ENCODE data around the gene C1QTNF12. TPM values are rescaled to one million over a fixed set of nuclear protein-coding genes. Genes with fewer than 3 reads are reported as not detected.

C1QTNF12 gene
- total and polyA plus RNA-seq, 7 experiments from 2014 or later = 0.56 to 5.8 (median 3.0) TPM; not detected in 1

GRCh38 chr1:1205769-1206375, 40.6 kb downstream of the C1QTNF12 start:
- H3K27me3 ChIP-seq (ENCODE audit: control insufficient read depth in 2 of 2, insufficient read depth in 2 of 2, low read length in 2 of 2) = no peaks in the 10 kb centered on the region
- H3K4me1 ChIP-seq (ENCODE audit: control insufficient read depth in 2 of 2, insufficient read depth in 2 of 2, low read length in 2 of 2) = peaks cover 13 to 16% of the 10 kb centered on the region in 2 donors
- no peaks in the 10 kb centered on the region for H3K9me3 ChIP-seq (ENCODE audit: control insufficient read depth in 2 of 3, low read length in 3 of 3)
- H3K4me3 Mint-ChIP-seq = peak overlapping the region in 6 of 10 donors; percentile 25 to 83 (median 45)
- intact Hi-C loops (cut with micrococcal nuclease) = loop anchor here in 1 of 2 donors (5.0 kb wide), 2 partner anchors 34 to 69 kb away; partner anchors contain the start of gene TTLL10
- peaks cover 0 to 1% (median 0%) of the 10 kb centered on the region in 5 donors for H3K36me3 Mint-ChIP-seq
- H3K4me1 Mint-ChIP-seq = peaks cover 6 to 26% (median 14%) of the 10 kb centered on the region in 7 donors
- DNase-seq = no peak
- ChIA-PET CTCF (no interaction called here), POLR2A (no interaction called here)
- peak overlapping the region; percentile 6 for H3K4me3 ChIP-seq (ENCODE audit: low read length)
- no peak overlapping the region for H3K27ac ChIP-seq (ENCODE audit: low read depth, low read length)
- no peaks in the 10 kb centered on the region for H3K36me3 ChIP-seq (ENCODE audit: control insufficient read depth in 2 of 3, insufficient read depth in 3 of 3, low read length in 3 of 3)
- no peak for ATAC-seq
- H3K27ac Mint-ChIP-seq = peak overlapping the region in 2 of 9 donors; percentile 38 to 66
- H3K9me3 Mint-ChIP-seq = peaks cover 0 to 2% (median 0%) of the 10 kb centered on the region in 11 donors
- H3K27me3 Mint-ChIP-seq = no peaks in the 10 kb centered on the region

GRCh38 chr1:1204998-1205768, 41.3 kb downstream of the C1QTNF12 start:
- Histone ChIP-seq H3K9me3 (ENCODE audit: control insufficient read depth in 2 of 3, low read length in 3 of 3) (no peaks in the 10 kb centered on the region), H3K36me3 (ENCODE audit: control insufficient read depth in 2 of 3, insufficient read depth in 3 of 3, low read length in 3 of 3) (no peaks in the 10 kb centered on the region), H3K27ac (ENCODE audit: low read depth, low read length) (no peak overlapping the region), H3K4me3 (ENCODE audit: low read length) (no peak overlapping the region), H3K27me3 (ENCODE audit: control insufficient read depth in 2 of 2, insufficient read depth in 2 of 2, low read length in 2 of 2) (no peaks in the 10 kb centered on the region), H3K4me1 (ENCODE audit: control insufficient read depth in 2 of 2, insufficient read depth in 2 of 2, low read length in 2 of 2) (peaks cover 13 to 16% of the 10 kb centered on the region in 2 donors)
- Mint-ChIP-seq H3K27me3 (no peaks in the 10 kb centered on the region), H3K9me3 (no peaks in the 10 kb centered on the region), H3K4me3 (peak overlapping the region in 3 of 10 donors; percentile 25 to 71 (median 52)), H3K4me1 (peaks cover 6 to 30% (median 14%) of the 10 kb centered on the region in 7 donors), H3K27ac (peak overlapping the region in 2 of 9 donors; percentile 38 to 66), H3K36me3 (peaks cover 0 to 1% (median 0%) of the 10 kb centered on the region in 5 donors)
- ATAC-seq (no peak), DNase-seq (peak in 1 of 9 donors; percentile 8)
- intact Hi-C loops (cut with micrococcal nuclease) = loop anchor here (5.0 kb wide), 3 partner anchors 33 to 68 kb away; partner anchors contain the start of gene TTLL10 (in 1 of the 2)
- ChIA-PET POLR2A (no interaction called here), CTCF (no interaction called here)

GRCh38 chr1:1204425-1204920, 42.0 kb downstream of the C1QTNF12 start:
- intact Hi-C loops (cut with micrococcal nuclease) = loop anchor here in 1 of 2 donors (5.0 kb wide), 1 partner anchor 47 kb away; no protein-coding TSS in a partner anchor
- no peaks in the 10 kb centered on the region for H3K27me3 Mint-ChIP-seq
- peaks cover 6 to 30% (median 14%) of the 10 kb centered on the region in 7 donors for H3K4me1 Mint-ChIP-seq
- no peak overlapping the region for H3K4me3 ChIP-seq (ENCODE audit: low read length)
- ChIA-PET POLR2A (no interaction called here), CTCF (no interaction called here)
- H3K36me3 Mint-ChIP-seq = peaks cover 0 to 1% (median 0%) of the 10 kb centered on the region in 5 donors
- peak overlapping the region in 1 of 10 donors; percentile 52 for H3K4me3 Mint-ChIP-seq
- ATAC-seq = no peak
- H3K9me3 ChIP-seq (ENCODE audit: control insufficient read depth in 2 of 3, low read length in 3 of 3) = no peaks in the 10 kb centered on the region
- peaks cover 13 to 16% of the 10 kb centered on the region in 2 donors for H3K4me1 ChIP-seq (ENCODE audit: control insufficient read depth in 2 of 2, insufficient read depth in 2 of 2, low read length in 2 of 2)
- H3K36me3 ChIP-seq (ENCODE audit: control insufficient read depth in 2 of 3, insufficient read depth in 3 of 3, low read length in 3 of 3) = no peaks in the 10 kb centered on the region
- no peaks in the 10 kb centered on the region for H3K27me3 ChIP-seq (ENCODE audit: control insufficient read depth in 2 of 2, insufficient read depth in 2 of 2, low read length in 2 of 2)
- H3K9me3 Mint-ChIP-seq = no peaks in the 10 kb centered on the region
- H3K27ac ChIP-seq (ENCODE audit: low read depth, low read length) = no peak overlapping the region
- H3K27ac Mint-ChIP-seq = peak overlapping the region in 1 of 9 donors; percentile 38
- DNase-seq = peak in 1 of 9 donors; percentile 14

- H3K4me3 Mint-ChIP-seq = no peak overlapping the region
- ChIA-PET POLR2A (interaction anchor here (0.7 kb wide), 1 partner anchor 14 kb away, joined by 3 read pairs; no protein-coding TSS in a partner anchor), CTCF (no interaction called here)
- ATAC-seq (no peak), DNase-seq (peak in 1 of 9 donors; percentile 7)
- H3K4me3 ChIP-seq (ENCODE audit: low read length) = no peak overlapping the region
- H3K9me3 Mint-ChIP-seq = no peaks in the 10 kb centered on the region
- no peaks in the 10 kb centered on the region for H3K27me3 ChIP-seq (ENCODE audit: control insufficient read depth in 2 of 2, insufficient read depth in 2 of 2, low read length in 2 of 2)
- no peak overlapping the region for H3K27ac ChIP-seq (ENCODE audit: low read depth, low read length)
- H3K27ac Mint-ChIP-seq = peak overlapping the region in 1 of 9 donors; percentile 38
- H3K4me1 Mint-ChIP-seq = peaks cover 6 to 25% (median 11%) of the 10 kb centered on the region in 7 donors
- intact Hi-C loops (cut with micrococcal nuclease) = loop anchor here in 1 of 2 donors (5.0 kb wide), 1 partner anchor 46 kb away; no protein-coding TSS in a partner anchor
- H3K9me3 ChIP-seq (ENCODE audit: control insufficient read depth in 2 of 3, low read length in 3 of 3) = no peaks in the 10 kb centered on the region
- H3K27me3 Mint-ChIP-seq = no peaks in the 10 kb centered on the region
- H3K4me1 ChIP-seq (ENCODE audit: control insufficient read depth in 2 of 2, insufficient read depth in 2 of 2, low read length in 2 of 2) = peaks cover 7 to 12% of the 10 kb centered on the region in 2 donors
- no peaks in the 10 kb centered on the region for H3K36me3 Mint-ChIP-seq
- H3K36me3 ChIP-seq (ENCODE audit: control insufficient read depth in 2 of 3, insufficient read depth in 3 of 3, low read length in 3 of 3) = no peaks in the 10 kb centered on the region
Measured at GRCh38 chr1:1203561-1204424, 42.7 kb downstream of the C1QTNF12 start.

- Mint-ChIP-seq H3K27ac (no peak overlapping the region), H3K9me3 (no peaks in the 10 kb centered on the region), H3K27me3 (no peaks in the 10 kb centered on the region), H3K4me3 (no peak overlapping the region), H3K36me3 (no peaks in the 10 kb centered on the region), H3K4me1 (peaks cover 0 to 19% (median 5%) of the 10 kb centered on the region in 7 donors)
- H3K9me3 ChIP-seq (ENCODE audit: control insufficient read depth in 2 of 3, low read length in 3 of 3) = no peaks in the 10 kb centered on the region
- peaks cover 6 to 7% of the 10 kb centered on the region in 2 donors for H3K4me1 ChIP-seq (ENCODE audit: control insufficient read depth in 2 of 2, insufficient read depth in 2 of 2, low read length in 2 of 2)
- intact Hi-C loops (cut with micrococcal nuclease) = loop anchor here in 1 of 2 donors (5.0 kb wide), 1 partner anchor 46 kb away; no protein-coding TSS in a partner anchor
- POLR2A ChIA-PET = interaction anchor here (0.7 kb wide), 1 partner anchor 14 kb away, joined by 3 read pairs; no protein-coding TSS in a partner anchor
- H3K36me3 ChIP-seq (ENCODE audit: control insufficient read depth in 2 of 3, insufficient read depth in 3 of 3, low read length in 3 of 3) = no peaks in the 10 kb centered on the region
- no peaks in the 10 kb centered on the region for H3K27me3 ChIP-seq (ENCODE audit: control insufficient read depth in 2 of 2, insufficient read depth in 2 of 2, low read length in 2 of 2)
- ATAC-seq (no peak), DNase-seq (peak in 1 of 9 donors; percentile 10)
- no peak overlapping the region for H3K27ac ChIP-seq (ENCODE audit: low read depth, low read length)
- CTCF ChIA-PET = no interaction called here
- no peak overlapping the region for H3K4me3 ChIP-seq (ENCODE audit: low read length)
Measured at GRCh38 chr1:1202831-1203560, 43.5 kb downstream of the C1QTNF12 start.
